ENCODE measurements around the gene USP21. TPM values are rescaled to one million over a fixed set of nuclear protein-coding genes. Genes with fewer than 3 reads are reported as not detected.

USP21 gene
- polyA plus RNA-seq, 1 of the 3 experiments (the other 2 are of a cell fraction): 26.8 TPM

DNA sequence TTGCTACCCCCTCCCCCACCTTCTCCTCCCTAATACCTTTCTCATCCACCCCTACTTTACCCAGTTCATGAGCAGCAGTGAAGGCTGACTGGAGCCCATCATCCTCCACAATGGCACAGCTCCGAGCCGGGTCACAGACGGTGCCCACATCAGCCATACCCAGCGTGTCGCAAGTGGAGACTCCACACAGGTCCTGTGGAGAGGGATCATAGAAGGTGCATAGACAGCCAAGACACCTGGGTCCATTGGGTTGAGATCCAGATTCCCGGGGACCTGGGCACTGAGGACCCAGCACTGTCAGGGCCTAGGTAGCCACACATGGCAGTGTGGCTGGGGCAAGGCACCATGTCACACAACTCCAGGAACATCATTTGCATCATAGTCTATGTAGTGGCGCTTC, 36.8 kb downstream of the USP21 start:
- ChIA-PET POLR2A (interaction anchor here (1.3 kb wide), 1 partner anchor 42 kb away, joined by 3 read pairs; the partner anchor contains the start of gene UFC1), CTCF (interaction anchor here (1.0 to 7.0 kb wide), 2 partner anchors 15 to 21 kb away, joined by 3 to 62 read pairs; no protein-coding TSS in a partner anchor)
- Histone ChIP-seq H2AFZ (ENCODE audit: low read depth) (no peak overlapping the region), H3K9me3 (no peaks in the 10 kb centered on the region), H3K79me2 (ENCODE audit: insufficient read depth) (no peaks in the 10 kb centered on the region), H3K4me1 (ENCODE audit: control insufficient read depth in 1 of 2, insufficient read depth in 2 of 2, low read depth in 1 of 2, low read length in 1 of 2) (peaks cover 28 to 68% of the 10 kb centered on the region in 2 experiments), H3K9ac (no peak overlapping the region), H3F3A (replicated peaks; ENCODE audit: insufficient read depth) (peaks cover 4% of the 10 kb centered on the region), H3K9me2 (no peaks in the 10 kb centered on the region), H3K4me2 (no peak overlapping the region), H3K4me3 (ENCODE audit: low read depth in 2 of 2, low read length in 1 of 2) (no peak overlapping the region), H3K36me3 (replicated peaks in 1 of 2; ENCODE audit: control insufficient read depth in 1 of 2, insufficient read depth in 2 of 2, low read length in 1 of 2) (peaks cover 0 to 15% of the 10 kb centered on the region in 2 experiments), H4K20me1 (ENCODE audit: insufficient read depth) (no peaks in the 10 kb centered on the region), H3K27ac (ENCODE audit: low read depth in 2 of 2, low read length in 1 of 2) (peak overlapping the region in 1 of 2 experiments; percentile 99; a peak in 2 of 4 replicates), H3K27me3 (ENCODE audit: insufficient read depth) (no peaks in the 10 kb centered on the region)
- DNase-seq: no peak
- TF ChIP-seq RXRA (IDR thresholded peaks at IDR 0.05; ENCODE audit: borderline replicate concordance, low read depth) (no peak), MEF2A (IDR thresholded peaks at IDR 0.05; ENCODE audit: borderline replicate concordance, low read depth) (no peak), EP300 (IDR thresholded peaks at IDR 0.05; ENCODE audit: borderline replicate concordance in 1 of 2, low read depth in 1 of 2, low read length in 1 of 2) (no peak), MXI1 (IDR thresholded peaks at IDR 0.05; ENCODE audit: low read depth, low read length) (no peak), GATA2 (CRISPR knock-in tag; IDR thresholded peaks at IDR 0.05) (no peak), RAD21 (IDR thresholded peaks at IDR 0.05; ENCODE audit: low read length) (no peak), YY1 (IDR thresholded peaks at IDR 0.05; ENCODE audit: low read depth) (no peak), POLR2AphosphoS5 (IDR thresholded peaks at IDR 0.05; ENCODE audit: low read depth, low read length) (no peak), GABPA (IDR thresholded peaks at IDR 0.05; ENCODE audit: low read depth) (no peak), TCF12 (IDR thresholded peaks at IDR 0.05) (no peak), NFIC (IDR thresholded peaks at IDR 0.05; ENCODE audit: borderline replicate concordance) (no peak), RCOR1 (IDR thresholded peaks at IDR 0.05; ENCODE audit: low read length) (no peak)
- TF ChIP-seq, protein P1, sequence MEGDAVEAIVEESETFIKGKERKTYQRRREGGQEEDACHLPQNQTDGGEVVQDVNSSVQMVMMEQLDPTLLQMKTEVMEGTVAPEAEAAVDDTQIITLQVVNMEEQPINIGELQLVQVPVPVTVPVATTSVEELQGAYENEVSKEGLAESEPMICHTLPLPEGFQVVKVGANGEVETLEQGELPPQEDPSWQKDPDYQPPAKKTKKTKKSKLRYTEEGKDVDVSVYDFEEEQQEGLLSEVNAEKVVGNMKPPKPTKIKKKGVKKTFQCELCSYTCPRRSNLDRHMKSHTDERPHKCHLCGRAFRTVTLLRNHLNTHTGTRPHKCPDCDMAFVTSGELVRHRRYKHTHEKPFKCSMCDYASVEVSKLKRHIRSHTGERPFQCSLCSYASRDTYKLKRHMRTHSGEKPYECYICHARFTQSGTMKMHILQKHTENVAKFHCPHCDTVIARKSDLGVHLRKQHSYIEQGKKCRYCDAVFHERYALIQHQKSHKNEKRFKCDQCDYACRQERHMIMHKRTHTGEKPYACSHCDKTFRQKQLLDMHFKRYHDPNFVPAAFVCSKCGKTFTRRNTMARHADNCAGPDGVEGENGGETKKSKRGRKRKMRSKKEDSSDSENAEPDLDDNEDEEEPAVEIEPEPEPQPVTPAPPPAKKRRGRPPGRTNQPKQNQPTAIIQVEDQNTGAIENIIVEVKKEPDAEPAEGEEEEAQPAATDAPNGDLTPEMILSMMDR (IDR thresholded peaks at IDR 0.05): no peak
- TF ChIP-seq, protein P2, sequence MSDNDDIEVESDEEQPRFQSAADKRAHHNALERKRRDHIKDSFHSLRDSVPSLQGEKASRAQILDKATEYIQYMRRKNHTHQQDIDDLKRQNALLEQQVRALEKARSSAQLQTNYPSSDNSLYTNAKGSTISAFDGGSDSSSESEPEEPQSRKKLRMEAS (IDR thresholded peaks at IDR 0.05; ENCODE audit: low read depth): no peak
- TF ChIP-seq, protein P3, sequence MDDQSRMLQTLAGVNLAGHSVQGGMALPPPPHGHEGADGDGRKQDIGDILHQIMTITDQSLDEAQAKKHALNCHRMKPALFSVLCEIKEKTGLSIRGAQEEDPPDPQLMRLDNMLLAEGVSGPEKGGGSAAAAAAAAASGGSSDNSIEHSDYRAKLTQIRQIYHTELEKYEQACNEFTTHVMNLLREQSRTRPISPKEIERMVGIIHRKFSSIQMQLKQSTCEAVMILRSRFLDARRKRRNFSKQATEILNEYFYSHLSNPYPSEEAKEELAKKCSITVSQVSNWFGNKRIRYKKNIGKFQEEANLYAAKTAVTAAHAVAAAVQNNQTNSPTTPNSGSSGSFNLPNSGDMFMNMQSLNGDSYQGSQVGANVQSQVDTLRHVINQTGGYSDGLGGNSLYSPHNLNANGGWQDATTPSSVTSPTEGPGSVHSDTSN (IDR thresholded peaks at IDR 0.05): no peak
- 98% methylated on average over 6 of the region's 7 CpGs for WGBS (ENCODE audit: low lambda C conversion rate)

Measured in SK-N-SH (cell line).